GM12878 (cell line): Measurements from ENCODE around the gene SPOCK1.

Experiments
- CTCF ChIP-seq, 3 experiments: IDR thresholded peaks in 2 of 3; conservative IDR thresholded peaks in 1 of 3; 2 replicates each; pipeline ENCODE4 v1.5.1; 2011; ENCODE audit warnings: low read depth in 3 of 3, low read length in 3 of 3, mild to moderate bottlenecking in 3 of 3, control low read depth in 2 of 3, moderate library complexity in 2 of 3, inconsistent platforms in 1 of 3, mixed read lengths in 1 of 3; ENCODE audit not compliant: control insufficient read depth in 2 of 3, insufficient read depth in 1 of 3; ENCODE audit errors: extremely low read depth in 1 of 3
- EZH2 ChIP-seq: IDR thresholded peaks from 2 replicates; pipeline ENCODE4 v1.6.1; 2012; ENCODE audit warnings: low read depth, mild to moderate bottlenecking, control low read depth, inconsistent platforms, low read length, borderline replicate concordance; ENCODE audit not compliant: control insufficient read depth
- HDAC2 ChIP-seq: fragments of 200-600 bp; sonication (generic); IDR thresholded peaks from 2 replicates; pipeline ENCODE4 v1.6.1; 2017
- HDAC6 ChIP-seq: fragments of 200-600 bp; sonication (generic); IDR thresholded peaks from one replicate; pipeline ENCODE4 v1.8.0; 2017; ENCODE audit warnings: antibody characterized with exemption; ENCODE audit not compliant: unreplicated experiment
- JUND ChIP-seq: IDR thresholded peaks from 2 replicates; pipeline ENCODE4 v1.6.1; 2012; ENCODE audit warnings: low read depth, mild to moderate bottlenecking, low read length, improper control_type of control experiment, moderate library complexity
- MEF2A ChIP-seq: IDR thresholded peaks from 2 replicates; pipeline ENCODE4 v1.6.1; 2011; ENCODE audit warnings: low read depth, mild to moderate bottlenecking, low read length, moderate library complexity; ENCODE audit not compliant: insufficient read depth
- PBX3 ChIP-seq: IDR thresholded peaks from 2 replicates; pipeline ENCODE4 v1.6.1; 2011; ENCODE audit warnings: mild to moderate bottlenecking, low read depth, low read length, moderate library complexity; ENCODE audit not compliant: insufficient replicate concordance
- POLR2AphosphoS5 ChIP-seq: IDR thresholded peaks from 2 replicates; pipeline ENCODE4 v1.6.1; 2011; ENCODE audit warnings: mild to moderate bottlenecking, low read length, inconsistent platforms
- RFX5 ChIP-seq: IDR thresholded peaks from 2 replicates; pipeline ENCODE4 v1.6.1; 2011; ENCODE audit warnings: low read depth, low read length, improper control_type of control experiment
- SIX5 ChIP-seq: IDR thresholded peaks from 2 replicates; pipeline ENCODE4 v1.6.1; 2011; ENCODE audit warnings: mild to moderate bottlenecking, low read depth, low read length, moderate library complexity; ENCODE audit not compliant: severe bottlenecking
- SMAD1 ChIP-seq: fragments of 450-650 bp; IDR thresholded peaks from 2 replicates; pipeline ENCODE4 v1.6.1; 2018; ENCODE audit warnings: mild to moderate bottlenecking, low read depth; ENCODE audit not compliant: partially characterized antibody
- SP1 ChIP-seq: IDR thresholded peaks from one replicate; pipeline ENCODE4 v1.6.1; 2011; ENCODE audit warnings: low read depth, low read length

- TF ChIP-seq CTCF (IDR thresholded peaks at IDR 0.05 in 2 of 3, conservative IDR thresholded peaks at IDR 0.05 in 1 of 3; ENCODE audit: control insufficient read depth in 2 of 3, extremely low read depth in 1 of 3, insufficient read depth in 1 of 3, low read depth in 3 of 3, low read length in 3 of 3) (no peak), RFX5 (no peak), SP1 (no peak), EZH2 (no peak), HDAC2 (no peak), MEF2A (no peak), HDAC6 (no peak), JUND (no peak), SMAD1 (no peak), POLR2AphosphoS5 (no peak), PBX3 (no peak), SIX5 (no peak)
These were observed 464.2 kb downstream of the SPOCK1 start for GRCh38 chr5:137034764-137035479.
